ENCODE results near the gene CMYA5.
A peak's percentile ranks its signal among the peaks of the same experiment; 100 is the strongest.
"Not testable (repeated sequence)": the region's sequence is repeated elsewhere in the genome, so short reads cannot be mapped to it uniquely, and the experiment has no call there.

The CMYA5 gene

GRCh38 chr5:79753092-79753491, 63.5 kb downstream of the CMYA5 start:
- DNase-seq = no peak

DNA sequence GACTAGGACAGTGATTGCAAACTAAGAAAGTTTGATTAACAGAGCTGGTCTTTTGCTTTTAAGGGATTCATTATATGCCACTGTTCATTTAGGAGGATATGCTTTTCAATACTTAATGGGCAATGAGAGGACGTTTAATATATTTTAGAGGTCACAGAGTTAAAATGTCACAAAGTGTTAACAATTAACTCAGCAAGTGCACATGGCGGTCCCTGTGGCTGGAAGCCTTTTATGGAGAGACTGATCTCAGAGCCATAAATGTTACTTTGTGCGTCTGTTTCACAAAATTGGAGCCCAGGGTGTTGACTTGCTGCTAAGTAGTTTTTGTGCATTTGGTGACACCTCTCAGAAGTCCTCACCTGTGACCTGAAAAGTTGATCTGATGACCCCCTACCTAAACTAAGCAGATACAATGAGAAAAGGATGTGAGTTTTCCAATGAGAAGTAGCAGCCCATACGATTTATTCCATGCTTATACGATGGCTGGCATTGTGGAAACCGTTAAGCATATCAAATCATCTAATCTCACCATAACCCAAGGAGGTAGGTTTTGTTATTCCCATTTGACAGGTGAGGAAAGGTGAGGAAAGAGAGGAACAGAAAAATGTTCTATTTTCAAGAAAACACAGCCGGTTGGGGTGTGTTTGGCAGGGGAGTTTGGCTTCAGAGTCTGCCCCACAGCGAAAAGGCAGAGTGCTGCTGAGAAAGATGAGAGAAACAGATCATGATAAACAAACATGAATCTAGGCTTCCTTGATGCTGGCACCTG, 64.4 kb downstream of the CMYA5 start:
- no peak for DNase-seq

DNA sequence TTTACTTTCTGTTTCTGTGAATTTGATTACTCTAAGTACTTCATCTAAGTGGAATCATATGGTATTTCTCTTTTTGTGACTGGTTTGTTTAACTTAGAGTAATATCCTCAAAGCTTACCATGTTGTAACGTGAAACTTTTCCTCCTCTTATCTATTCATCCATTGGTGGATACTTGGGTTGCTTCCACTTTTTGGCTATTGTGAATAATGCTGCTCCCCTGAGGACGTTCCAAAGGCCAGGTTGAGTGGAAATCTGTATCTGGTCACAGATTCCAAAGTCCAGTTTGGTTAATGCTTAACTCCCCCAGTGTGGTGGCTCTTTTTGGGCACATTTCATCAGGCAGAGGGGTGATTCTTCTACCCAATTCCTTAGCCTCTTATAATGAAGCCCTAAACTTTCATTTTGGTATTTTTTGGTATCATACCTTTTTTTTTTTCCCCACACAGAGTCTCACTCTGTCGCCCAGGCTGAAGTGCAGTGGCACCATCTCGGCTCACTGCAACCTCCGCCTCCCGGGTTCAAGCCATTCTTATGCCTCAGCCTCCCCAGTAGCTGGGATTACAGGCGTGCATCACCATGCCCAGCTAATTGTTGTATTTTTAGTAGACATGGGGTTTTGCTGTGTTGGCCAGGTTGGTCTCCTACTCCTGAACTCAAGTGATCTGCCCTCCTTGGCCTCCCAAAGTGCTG, 65.4 kb downstream of the CMYA5 start:
- no peak for DNase-seq

DNA sequence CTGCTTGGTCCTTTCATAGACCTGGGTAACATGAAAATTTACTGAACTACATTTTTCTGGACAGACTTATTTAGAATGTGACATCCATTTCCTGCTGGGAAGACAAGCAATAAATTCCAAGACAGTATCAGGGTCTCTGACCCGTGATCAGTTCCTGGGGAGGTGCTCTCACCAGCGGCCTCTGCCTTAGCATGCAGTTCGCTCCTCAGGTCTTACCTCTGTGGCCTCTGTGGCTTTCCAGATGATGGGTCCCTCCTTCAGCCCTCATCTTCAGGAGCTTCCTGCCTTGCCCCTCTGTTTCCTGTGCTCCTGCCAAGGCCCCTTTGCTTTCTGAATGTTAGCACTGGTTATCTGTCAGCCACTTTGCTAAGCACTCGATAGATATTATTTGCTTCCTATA, 66.4 kb downstream of the CMYA5 start:
- no peak for DNase-seq

- DNase-seq = no peak
Measured at GRCh38 chr5:79759436-79759835, 69.8 kb downstream of the CMYA5 start.

- DNase-seq = no peak
Measured at GRCh38 chr5:79759848-79760247, 70.2 kb downstream of the CMYA5 start.

DNA sequence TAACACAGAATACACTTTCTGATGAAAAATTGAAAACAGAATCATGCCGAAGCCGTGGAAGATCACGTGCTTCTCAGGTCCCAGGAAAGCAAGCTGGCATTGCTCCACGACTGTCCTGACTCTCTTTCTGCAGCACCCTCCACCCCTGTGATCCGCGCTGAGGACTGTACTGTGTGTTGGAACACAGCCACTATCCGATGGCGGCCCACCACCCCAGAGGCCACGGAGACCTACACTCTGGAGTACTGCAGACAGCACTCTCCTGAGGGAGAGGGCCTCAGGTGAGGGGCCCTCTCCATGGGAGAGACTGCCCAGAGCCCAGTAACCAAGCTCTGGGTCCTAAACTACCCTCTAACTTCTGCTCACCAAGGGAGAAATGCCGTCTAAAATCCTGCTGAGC, 73.3 kb downstream of the CMYA5 start:
- no peak for DNase-seq

GRCh38 chr5:79764147-79764546, 74.5 kb downstream of the CMYA5 start:
- DNase-seq = not testable (repeated sequence)

GRCh38 chr5:79771387-79771786, 81.8 kb downstream of the CMYA5 start:
- DNase-seq = no peak

DNA sequence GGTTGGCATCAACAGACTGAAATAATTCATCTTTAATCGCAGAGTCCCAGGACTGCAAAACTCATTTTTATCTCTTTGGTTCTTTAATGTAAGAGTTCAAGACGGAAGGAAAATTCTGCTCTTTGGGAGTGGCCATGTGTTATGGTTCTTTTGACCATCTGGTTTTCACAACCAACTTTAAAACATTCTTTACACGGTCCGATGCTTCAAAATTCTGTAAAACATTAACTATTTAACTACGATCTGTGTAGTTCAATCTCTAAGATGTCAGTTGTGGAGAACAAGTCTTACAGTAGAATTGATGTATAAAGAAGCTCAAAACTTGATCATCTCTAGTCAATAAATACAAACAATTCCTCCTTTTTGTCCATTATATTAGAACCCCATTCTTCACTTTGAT, 83.0 kb downstream of the CMYA5 start:
- DNase-seq = no peak

- DNase-seq = no peak
Measured at GRCh38 chr5:79773612-79774011, 84.0 kb downstream of the CMYA5 start.

GRCh38 chr5:79774171-79774854, 84.7 kb downstream of the CMYA5 start:
- no peak for DNase-seq

- DNase-seq = no peak
Measured at GRCh38 chr5:79774855-79775237, 85.2 kb downstream of the CMYA5 start.

GRCh38 chr5:79784741-79785140, 95.1 kb downstream of the CMYA5 start:
- DNase-seq = not testable (repeated sequence)

DNA sequence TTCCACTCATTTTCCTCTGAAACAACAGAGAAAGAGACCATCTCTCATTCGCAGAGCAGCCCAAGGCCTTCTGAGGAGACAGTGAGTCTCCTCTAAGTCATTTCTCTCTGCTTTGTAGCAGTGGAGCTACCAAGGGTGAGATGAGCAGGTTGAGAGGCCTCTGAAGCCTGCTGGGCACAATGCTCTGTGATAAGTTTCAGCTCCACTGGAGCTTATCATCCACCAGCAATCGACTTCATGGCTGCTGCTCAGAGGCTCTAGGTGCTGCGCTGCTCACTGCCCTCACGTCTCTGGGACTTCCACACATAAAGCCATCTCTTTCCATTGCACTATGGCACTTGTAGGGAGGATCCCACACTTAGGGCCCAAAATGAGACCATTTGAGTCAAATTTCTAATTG, 96.3 kb downstream of the CMYA5 start:
- DNase-seq = no peak

DNA sequence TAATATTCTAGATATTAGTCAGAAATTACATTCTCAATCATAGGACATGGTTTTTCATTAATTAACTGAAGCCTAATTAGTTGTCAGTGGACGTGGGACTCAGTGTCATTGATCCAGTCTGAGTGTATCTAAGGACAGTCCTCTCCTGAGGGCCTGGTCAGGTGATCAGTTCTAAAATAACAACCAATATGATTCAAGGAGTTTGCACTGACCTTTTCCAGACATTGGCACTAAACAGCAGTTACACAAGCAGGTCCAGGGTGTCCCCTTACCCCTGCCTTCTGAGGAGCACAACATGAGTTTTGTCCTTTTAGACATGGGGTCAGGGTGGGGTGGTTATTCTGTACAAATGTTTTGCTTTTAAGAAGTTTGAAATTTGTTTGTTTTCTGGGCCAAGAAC, 97.8 kb downstream of the CMYA5 start:
- DNase-seq = no peak

- no peak for DNase-seq
Measured at GRCh38 chr5:79791843-79792242, 102.2 kb downstream of the CMYA5 start.

- no peak for DNase-seq
Measured at GRCh38 chr5:79792463-79792862, 102.8 kb downstream of the CMYA5 start.

DNA sequence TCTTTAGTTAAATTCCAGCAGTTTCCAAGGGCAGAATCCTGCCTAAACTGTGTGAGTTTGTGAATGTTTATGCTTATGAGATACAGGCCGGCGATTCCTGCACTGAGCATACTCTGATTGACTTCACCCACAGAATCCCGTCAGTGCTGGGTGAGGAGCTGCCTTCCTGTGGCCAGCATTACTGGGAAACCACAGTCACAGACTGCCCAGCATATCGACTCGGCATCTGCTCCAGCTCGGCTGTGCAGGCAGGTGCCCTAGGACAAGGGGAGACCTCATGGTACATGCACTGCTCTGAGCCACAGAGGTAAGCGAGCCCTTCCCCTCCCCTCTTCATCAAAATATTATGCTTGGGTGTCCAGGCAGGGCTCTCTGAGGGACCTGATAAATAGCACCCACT, 103.7 kb downstream of the CMYA5 start:
- DNase-seq = no peak

- no peak for DNase-seq
Measured at GRCh38 chr5:79793722-79794121, 104.1 kb downstream of the CMYA5 start.

DNA sequence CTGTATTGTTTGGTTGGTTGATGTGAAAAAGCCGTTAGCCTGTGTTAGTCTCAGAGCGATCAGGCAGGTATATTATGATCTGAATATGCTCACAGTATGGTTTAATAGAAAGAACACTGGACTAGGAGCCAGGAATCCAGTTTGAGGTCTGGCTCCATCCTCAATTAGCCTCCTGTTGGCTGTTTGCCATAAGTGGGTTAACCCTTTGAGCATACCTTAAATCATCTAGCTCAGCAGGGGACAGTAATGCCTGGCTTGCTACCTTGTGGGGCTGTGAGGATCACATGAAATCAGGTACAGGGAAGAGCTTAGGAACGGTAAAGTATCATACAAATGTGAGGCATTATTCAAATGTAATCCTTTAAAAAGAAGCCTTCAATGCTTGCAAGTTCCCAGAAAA, 104.7 kb downstream of the CMYA5 start:
- DNase-seq = no peak

DNA sequence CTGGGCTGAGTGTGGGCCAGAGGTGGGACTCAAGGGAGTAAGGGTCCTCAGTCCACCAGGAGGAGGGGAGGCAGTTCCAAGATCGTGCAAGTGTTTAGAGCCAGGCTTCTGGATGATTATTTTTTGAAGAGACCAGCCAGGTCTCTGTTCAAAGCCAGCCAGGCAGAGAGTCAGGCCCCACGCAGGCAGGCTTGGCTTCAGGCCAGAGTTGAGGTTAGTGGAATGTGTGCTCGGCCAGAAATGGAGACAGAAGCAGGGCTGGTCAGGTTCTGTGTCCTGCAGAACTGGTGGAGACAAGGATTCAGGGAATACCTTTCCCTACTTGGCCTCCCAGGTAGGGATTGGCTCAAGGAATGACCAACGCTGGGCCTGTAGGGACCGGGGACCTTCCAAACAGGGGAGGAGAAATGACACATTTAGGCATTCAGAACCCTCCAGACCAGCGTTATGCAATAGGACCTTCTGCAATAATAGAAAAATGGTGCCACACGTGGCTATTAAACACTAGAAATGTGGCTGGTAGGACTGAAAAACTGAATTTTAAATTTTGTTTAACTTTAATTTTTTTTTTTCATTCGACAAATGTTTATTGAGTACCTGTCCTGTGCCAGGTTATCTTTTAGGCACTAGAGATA, 106.2 kb downstream of the CMYA5 start:
- peak; percentile 10 for DNase-seq

GRCh38 chr5:79798893-79799590, 109.4 kb downstream of the CMYA5 start:
- DNase-seq = no peak

Measured in suppressor macrophage treated with lipopolysaccharide for 4 hours (primary cell).